HL-60 (cell line): ENCODE results near the gene TNFAIP8.

Experiments used
- DNase-seq, 2 experiments: peaks; one replicate each; pipeline ENCODE4 v3.0.0-alpha.2; 2010 to 2020; ENCODE audit warnings: low read depth in 1 of 2, low spot score in 1 of 2
- H3K27ac ChIP-seq: fragments of 250-450 bp; sonication (Bioruptor Pico); replicated peaks from 2 replicates; pipeline ENCODE4 v1.5.1; 2020; ENCODE audit warnings: mild to moderate bottlenecking, moderate library complexity
- H3K27me3 ChIP-seq: fragments of 250-450 bp; sonication (Bioruptor Pico); 2 replicates; pipeline ENCODE4 v1.5.1; 2021; ENCODE audit warnings: mild to moderate bottlenecking, moderate library complexity; ENCODE audit not compliant: insufficient read depth, poor library complexity, severe bottlenecking
- H3K4me3 ChIP-seq: replicated peaks from 2 replicates; pipeline ENCODE4 v1.5.1; 2011; ENCODE audit warnings: mild to moderate bottlenecking, control low read depth, low read length; ENCODE audit not compliant: insufficient read depth
- GABPA ChIP-seq: IDR thresholded peaks from 2 replicates; pipeline ENCODE4 v1.6.1; 2012; ENCODE audit warnings: low read depth
- POLR2AphosphoS5 ChIP-seq: IDR thresholded peaks from 2 replicates; pipeline ENCODE4 v1.6.1; 2012; ENCODE audit warnings: low read depth
- SPI1 ChIP-seq: IDR thresholded peaks from 2 replicates; pipeline ENCODE4 v1.6.1; 2012; ENCODE audit warnings: low read depth, mild to moderate bottlenecking, borderline replicate concordance
- TF ChIP-seq, protein P1 (sequence below): IDR thresholded peaks from one replicate; pipeline ENCODE4 v1.5.1; 2011; ENCODE audit warnings: low read length, control low read depth, inconsistent platforms; ENCODE audit not compliant: insufficient read depth
- TF ChIP-seq, protein P2 (sequence below): IDR thresholded peaks from 2 replicates; pipeline ENCODE4 v1.6.1; 2012; ENCODE audit warnings: low read depth; ENCODE audit not compliant: insufficient replicate concordance

The TNFAIP8 gene

GRCh38 chr5:119331566-119332095 lies 24.2 kb upstream of the TNFAIP8 start:
- no peak for TF ChIP-seq SPI1
- no peak for TF ChIP-seq GABPA
- TF ChIP-seq POLR2AphosphoS5: no peak
- TF ChIP-seq, protein P1, sequence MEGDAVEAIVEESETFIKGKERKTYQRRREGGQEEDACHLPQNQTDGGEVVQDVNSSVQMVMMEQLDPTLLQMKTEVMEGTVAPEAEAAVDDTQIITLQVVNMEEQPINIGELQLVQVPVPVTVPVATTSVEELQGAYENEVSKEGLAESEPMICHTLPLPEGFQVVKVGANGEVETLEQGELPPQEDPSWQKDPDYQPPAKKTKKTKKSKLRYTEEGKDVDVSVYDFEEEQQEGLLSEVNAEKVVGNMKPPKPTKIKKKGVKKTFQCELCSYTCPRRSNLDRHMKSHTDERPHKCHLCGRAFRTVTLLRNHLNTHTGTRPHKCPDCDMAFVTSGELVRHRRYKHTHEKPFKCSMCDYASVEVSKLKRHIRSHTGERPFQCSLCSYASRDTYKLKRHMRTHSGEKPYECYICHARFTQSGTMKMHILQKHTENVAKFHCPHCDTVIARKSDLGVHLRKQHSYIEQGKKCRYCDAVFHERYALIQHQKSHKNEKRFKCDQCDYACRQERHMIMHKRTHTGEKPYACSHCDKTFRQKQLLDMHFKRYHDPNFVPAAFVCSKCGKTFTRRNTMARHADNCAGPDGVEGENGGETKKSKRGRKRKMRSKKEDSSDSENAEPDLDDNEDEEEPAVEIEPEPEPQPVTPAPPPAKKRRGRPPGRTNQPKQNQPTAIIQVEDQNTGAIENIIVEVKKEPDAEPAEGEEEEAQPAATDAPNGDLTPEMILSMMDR: no peak
- TF ChIP-seq, protein P2, sequence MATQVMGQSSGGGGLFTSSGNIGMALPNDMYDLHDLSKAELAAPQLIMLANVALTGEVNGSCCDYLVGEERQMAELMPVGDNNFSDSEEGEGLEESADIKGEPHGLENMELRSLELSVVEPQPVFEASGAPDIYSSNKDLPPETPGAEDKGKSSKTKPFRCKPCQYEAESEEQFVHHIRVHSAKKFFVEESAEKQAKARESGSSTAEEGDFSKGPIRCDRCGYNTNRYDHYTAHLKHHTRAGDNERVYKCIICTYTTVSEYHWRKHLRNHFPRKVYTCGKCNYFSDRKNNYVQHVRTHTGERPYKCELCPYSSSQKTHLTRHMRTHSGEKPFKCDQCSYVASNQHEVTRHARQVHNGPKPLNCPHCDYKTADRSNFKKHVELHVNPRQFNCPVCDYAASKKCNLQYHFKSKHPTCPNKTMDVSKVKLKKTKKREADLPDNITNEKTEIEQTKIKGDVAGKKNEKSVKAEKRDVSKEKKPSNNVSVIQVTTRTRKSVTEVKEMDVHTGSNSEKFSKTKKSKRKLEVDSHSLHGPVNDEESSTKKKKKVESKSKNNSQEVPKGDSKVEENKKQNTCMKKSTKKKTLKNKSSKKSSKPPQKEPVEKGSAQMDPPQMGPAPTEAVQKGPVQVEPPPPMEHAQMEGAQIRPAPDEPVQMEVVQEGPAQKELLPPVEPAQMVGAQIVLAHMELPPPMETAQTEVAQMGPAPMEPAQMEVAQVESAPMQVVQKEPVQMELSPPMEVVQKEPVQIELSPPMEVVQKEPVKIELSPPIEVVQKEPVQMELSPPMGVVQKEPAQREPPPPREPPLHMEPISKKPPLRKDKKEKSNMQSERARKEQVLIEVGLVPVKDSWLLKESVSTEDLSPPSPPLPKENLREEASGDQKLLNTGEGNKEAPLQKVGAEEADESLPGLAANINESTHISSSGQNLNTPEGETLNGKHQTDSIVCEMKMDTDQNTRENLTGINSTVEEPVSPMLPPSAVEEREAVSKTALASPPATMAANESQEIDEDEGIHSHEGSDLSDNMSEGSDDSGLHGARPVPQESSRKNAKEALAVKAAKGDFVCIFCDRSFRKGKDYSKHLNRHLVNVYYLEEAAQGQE: no peak
- H3K27me3 ChIP-seq: no peaks in the 10 kb centered on the region
- no peak overlapping the region for H3K4me3 ChIP-seq
- no peak overlapping the region for H3K27ac ChIP-seq
- no peak for DNase-seq

DNA sequence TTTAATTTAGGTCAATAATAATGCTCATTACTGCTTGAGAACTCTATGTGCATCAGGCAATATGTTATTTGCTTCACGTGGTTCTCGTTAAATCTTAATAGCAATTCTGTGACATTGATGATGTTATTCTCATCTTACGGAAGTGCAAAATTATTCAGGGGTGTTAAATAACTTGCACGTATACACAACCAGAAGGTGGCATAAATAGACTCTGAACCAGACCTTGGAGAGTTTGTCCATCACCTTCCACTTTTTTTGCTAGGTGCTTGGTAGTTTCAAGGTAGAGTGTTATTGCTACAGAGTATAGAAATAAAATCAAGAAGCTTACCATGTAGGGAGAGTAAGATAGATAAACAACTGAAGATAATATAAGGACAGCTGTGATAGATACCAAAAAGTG lies 23.6 kb upstream of the TNFAIP8 start:
- no peaks in the 10 kb centered on the region for H3K27me3 ChIP-seq
- no peak for DNase-seq
- H3K4me3 ChIP-seq: no peak overlapping the region
- no peak for TF ChIP-seq GABPA
- TF ChIP-seq SPI1: no peak
- no peak for TF ChIP-seq POLR2AphosphoS5
- TF ChIP-seq, protein P1: no peak
- TF ChIP-seq, protein P2: no peak
- H3K27ac ChIP-seq: no peak overlapping the region

- Histone ChIP-seq H3K27me3 (no peaks in the 10 kb centered on the region), H3K27ac (no peak overlapping the region), H3K4me3 (no peak overlapping the region)
- DNase-seq: no peak
- TF ChIP-seq SPI1: peak; percentile 49
- TF ChIP-seq, protein P2: no peak
These were observed 22.8 kb upstream of the TNFAIP8 start for GRCh38 chr5:119332978-119333401.
